HG03439 (cell line): Measurements from ENCODE around the gene ELMO1.
A peak's percentile ranks its signal among the peaks of the same experiment; 100 is the strongest.

Experiments used
- ATAC-seq: cut with Tn5 transposase; IDR thresholded peaks from one replicate; pipeline ENCODE4 v1.9.1; 2021; ENCODE audit warnings: mild to moderate bottlenecking, moderate library complexity; ENCODE audit not compliant: unreplicated experiment

The ELMO1 gene

GRCh38 chr7:37231613-37232012 is 217.1 kb downstream of the ELMO1 start:
- ATAC-seq: no peak

- ATAC-seq: no peak
Measured at GRCh38 chr7:37230221-37230620, 218.4 kb downstream of the ELMO1 start.

DNA sequence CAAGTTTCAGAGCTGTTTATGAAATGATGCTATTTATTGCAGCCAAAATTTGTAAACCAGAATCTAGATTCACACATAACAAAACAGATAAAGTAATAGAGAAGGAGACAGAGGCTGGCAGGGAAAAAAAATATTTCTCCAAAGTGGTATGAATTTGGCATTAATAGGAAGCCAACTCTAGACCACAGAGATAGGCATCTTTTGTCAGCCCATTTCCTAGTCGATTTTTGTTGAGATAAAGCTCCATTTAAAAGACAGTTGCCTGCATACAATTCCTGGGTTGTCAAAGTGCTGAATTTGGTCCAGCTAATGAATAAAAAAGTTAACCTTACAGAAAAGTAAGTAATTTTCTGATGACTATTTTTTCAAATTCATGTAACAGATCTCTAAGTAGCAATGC is 219.3 kb downstream of the ELMO1 start:
- ATAC-seq: no peak

- no peak for ATAC-seq
Measured at GRCh38 chr7:37225285-37225969, 223.2 kb downstream of the ELMO1 start.

DNA sequence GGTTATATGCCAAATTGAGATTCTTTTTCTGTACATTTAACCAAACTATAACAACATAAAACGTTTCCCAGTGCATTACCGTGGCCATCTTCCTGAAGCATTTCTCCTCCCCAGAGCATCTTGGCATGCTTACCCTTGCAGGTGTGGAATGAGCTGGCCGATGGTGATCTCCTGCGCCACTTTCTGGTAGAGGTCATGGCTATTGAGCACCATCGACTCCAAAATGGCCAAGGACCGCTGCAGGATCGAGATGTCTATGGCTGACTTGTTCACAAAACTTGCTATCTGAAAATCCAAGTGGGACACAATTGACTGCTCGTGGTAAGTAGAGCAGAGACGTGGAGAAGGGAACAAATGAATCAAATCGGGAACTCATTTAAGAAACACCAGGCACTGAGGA is 223.9 kb downstream of the ELMO1 start:
- no peak for ATAC-seq

DNA sequence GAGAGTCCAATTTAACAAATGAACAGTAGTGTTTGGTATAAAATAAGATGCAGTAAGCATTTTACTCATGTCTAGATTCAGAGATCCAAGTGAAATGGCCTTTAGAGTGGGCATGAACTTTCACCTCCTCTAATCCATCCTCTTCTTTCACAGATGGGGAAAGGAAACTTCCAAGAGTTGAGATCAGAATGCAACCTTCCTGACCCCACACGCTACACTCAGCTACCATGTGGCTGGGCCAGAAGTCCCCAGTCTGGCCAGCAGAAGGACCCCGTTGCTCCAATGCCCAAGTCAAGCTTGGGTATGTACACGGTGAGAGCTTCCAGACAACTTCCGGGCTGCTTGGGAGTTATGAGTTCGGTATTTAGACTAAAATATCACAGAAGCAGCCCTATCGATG is 228.0 kb downstream of the ELMO1 start:
- ATAC-seq: no peak

DNA sequence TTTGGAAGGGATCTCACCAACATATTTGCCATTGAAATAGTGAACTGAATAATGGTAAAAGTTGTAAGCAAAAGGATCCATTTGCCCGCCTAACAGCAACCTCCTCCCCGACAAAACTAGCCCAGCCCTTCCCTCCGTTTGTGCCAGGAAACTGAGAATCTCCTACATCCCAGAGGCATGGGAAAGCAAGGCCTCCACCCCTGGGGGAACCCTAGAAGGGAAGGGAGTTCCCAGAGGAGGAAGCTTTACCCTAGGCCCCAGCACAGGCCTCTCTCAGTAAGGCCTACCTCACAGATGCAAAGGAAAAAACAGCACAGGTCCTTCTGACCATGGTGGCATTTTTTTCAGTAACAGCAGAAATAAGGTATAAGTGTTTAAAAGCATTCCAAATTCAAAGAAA is 229.7 kb downstream of the ELMO1 start:
- ATAC-seq: no peak

- ATAC-seq: no peak
Measured at GRCh38 chr7:37216923-37217322, 231.7 kb downstream of the ELMO1 start.

DNA sequence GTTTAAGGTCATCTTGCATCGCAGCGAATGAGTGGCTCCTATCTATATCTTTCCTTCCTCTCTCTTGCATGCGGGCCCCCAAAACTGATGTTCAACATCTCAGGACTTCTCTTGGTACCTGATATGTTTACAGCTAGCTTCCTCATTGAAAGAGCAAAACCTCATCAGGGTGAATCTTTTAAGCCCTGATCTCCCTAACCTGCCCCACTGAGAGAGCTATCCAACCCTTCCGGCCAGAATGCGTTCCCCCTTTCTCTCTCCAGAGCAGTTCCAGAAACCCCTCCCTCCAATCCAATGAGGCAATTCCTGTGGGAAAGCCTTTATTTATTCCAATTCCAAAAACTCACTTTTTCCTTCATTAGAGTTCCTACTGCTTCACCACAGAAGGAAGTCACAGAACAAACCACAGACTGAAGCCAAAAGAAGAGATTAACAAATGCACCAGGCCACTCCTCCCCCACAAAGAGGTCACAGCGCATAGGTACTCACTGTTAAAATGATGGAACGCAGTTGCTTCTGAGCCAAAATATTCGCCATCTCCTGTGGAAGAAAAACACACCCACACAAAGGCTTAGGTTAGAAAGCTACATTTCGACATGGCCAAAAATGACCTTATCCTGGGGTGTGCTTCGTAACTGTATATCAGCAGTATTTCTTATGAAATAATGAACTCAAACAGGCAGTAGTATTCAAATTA is 232.4 kb downstream of the ELMO1 start:
- ATAC-seq: no peak

- ATAC-seq: no peak
Measured at GRCh38 chr7:37215290-37215923, 233.3 kb downstream of the ELMO1 start.

- ATAC-seq: no peak
Measured at GRCh38 chr7:37212556-37212955, 236.1 kb downstream of the ELMO1 start.

DNA sequence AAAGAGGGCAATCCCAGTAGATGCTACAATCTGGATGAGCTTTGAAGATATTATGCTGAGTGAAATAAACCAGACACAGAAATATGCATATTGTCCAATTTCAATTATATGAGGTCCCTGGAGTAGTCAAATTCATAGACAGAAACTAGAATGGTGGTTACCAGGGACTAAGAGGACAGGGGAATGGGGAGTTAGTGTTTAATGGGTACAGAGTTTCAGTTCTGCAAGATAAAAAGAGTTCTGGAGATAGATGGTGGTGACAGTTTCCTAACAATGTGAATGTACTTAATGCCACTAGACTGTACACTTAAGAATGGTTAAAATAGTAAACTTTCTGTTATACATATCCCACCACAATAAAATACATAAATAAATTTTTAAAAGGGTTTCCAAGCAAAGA is 236.6 kb downstream of the ELMO1 start:
- ATAC-seq: no peak

DNA sequence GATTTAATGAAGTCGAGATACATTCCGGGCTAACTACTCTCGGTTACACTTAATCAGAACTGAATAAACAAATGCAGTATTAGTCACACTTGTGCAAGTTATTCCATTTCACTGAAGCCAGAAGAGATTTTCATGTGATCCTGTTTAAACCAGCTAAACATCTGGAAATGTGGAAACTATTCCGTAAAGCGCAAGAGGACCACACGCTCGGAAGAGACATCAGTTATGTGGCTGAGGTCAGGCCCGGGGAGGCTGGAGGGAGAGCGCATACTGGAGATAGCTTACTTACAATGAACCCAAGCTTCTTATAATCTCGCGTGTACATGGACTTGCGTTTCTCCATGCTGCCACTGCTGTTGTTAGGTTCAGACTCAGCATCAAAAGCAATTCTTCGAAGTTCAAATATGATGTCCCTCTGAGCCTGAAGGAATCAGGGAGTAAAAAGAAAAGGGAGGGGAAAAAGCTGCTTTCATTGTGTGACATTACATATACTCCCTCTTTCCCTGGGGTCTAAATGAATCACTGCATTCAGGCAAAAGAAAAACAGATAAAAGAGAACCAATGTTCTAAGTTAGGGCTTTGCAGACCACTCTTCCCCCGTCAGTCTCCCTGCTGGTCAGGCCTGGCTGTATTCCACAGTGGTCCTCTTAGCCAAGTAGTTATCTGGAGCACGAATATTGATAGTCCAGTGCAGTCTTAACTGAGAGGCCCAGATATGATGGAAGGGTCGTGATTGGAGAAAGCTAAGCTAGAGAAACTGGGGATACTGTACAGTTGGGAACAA is 237.4 kb downstream of the ELMO1 start:
- no peak for ATAC-seq

GRCh38 chr7:37209195-37209594 is 239.5 kb downstream of the ELMO1 start:
- ATAC-seq: no peak

- ATAC-seq: peak; percentile 84
Measured at GRCh38 chr7:37208528-37208927, 240.1 kb downstream of the ELMO1 start.

DNA sequence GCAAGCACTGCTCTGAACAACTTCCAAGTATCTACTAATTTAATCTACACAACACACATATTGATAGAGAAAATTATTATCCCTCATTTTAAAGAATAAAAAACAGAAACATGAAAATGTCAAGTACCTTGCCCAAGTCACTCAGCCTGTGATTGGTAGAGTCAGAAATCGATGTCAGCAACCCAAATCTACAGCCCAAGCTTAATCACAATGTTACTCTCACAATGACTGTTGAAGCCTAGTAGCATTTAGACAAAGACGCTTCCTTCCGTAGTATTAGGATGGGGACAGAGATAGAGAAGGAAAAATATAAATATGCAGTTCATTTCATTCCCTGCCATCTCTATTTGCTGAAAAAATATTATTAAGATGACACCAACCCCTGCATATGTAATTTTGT is 242.5 kb downstream of the ELMO1 start:
- no peak for ATAC-seq

- ATAC-seq: no peak
Measured at GRCh38 chr7:37205451-37205850, 243.2 kb downstream of the ELMO1 start.

GRCh38 chr7:37201876-37202198 is 246.8 kb downstream of the ELMO1 start:
- peak; percentile 14 for ATAC-seq

GRCh38 chr7:37201003-37201875 is 247.4 kb downstream of the ELMO1 start:
- peak; percentile 60 for ATAC-seq

DNA sequence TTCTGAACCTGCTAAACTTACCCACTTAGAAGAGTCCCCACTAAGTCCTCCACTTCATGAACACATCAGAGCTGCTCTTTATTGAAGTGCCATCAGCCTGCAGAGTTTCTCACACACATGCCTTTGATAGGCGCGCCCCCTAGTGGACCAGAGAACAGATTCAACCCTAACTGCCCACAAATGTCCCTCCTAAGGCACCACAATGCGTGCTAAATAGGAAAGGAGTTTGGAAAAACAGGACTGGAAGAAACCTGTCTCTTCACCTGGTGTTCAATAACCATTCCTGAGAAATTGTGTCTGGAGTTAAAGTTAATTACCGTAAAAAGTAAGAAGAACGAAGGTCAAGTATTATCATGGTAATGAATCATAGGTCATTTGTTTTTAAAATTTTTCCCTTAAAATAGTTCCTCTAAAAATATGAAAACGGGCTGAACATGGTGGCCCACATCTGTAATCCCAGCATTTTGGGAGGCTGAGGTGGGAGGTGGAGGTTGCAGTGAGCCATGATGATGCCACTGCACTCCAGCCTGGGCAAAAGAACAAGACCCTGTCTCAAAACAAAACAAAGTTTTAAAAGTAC is 249.7 kb downstream of the ELMO1 start:
- peak; percentile 47 for ATAC-seq
